HFF-Myc (cell line): ENCODE data around the gene PAGR1.

Experiments
- DNase-seq: peaks from one replicate; pipeline ENCODE4 v3.0.0-alpha.2; 2011; ENCODE audit warnings: low read depth; ENCODE audit errors: extremely low read depth
- H3K4me3 ChIP-seq: replicated peaks from 2 replicates; pipeline ENCODE4 v1.5.1; 2011; ENCODE audit warnings: low read depth, mild to moderate bottlenecking, control low read depth, low read length
- CTCF ChIP-seq: IDR thresholded peaks from 2 replicates; pipeline ENCODE4 v1.5.1; 2012; ENCODE audit warnings: mild to moderate bottlenecking, low read depth, low read length, control low read depth; ENCODE audit errors: missing control alignments

The PAGR1 gene

GRCh38 chr16:29807426-29808218, 8.3 kb upstream of the PAGR1 start:
- peak overlapping the region; percentile 74 for H3K4me3 ChIP-seq
- TF ChIP-seq CTCF: peak; percentile 33
- DNase-seq: no peak

GRCh38 chr16:29808219-29808900, 7.6 kb upstream of the PAGR1 start:
- no peak for TF ChIP-seq CTCF
- H3K4me3 ChIP-seq: peak overlapping the region; percentile 74
- DNase-seq: no peak

- H3K4me3 ChIP-seq: peak overlapping the region; percentile 74
- no peak for TF ChIP-seq CTCF
- no peak for DNase-seq
Measured at GRCh38 chr16:29809031-29809747, 6.8 kb upstream of the PAGR1 start.

- no peak for DNase-seq
- TF ChIP-seq CTCF: no peak
- peak overlapping the region; percentile 74 for H3K4me3 ChIP-seq
Measured at GRCh38 chr16:29809850-29810698, 5.9 kb upstream of the PAGR1 start.

GRCh38 chr16:29810699-29811169, 5.2 kb upstream of the PAGR1 start:
- DNase-seq: no peak
- peak overlapping the region; percentile 74 for H3K4me3 ChIP-seq
- TF ChIP-seq CTCF: no peak
